ENCODE data around the gene KBTBD2. TPM values are rescaled to one million over a fixed set of nuclear protein-coding genes. Genes with fewer than 3 reads are reported as not detected.
"Not testable (repeated sequence)": the region's sequence is repeated elsewhere in the genome, so short reads cannot be mapped to it uniquely, and the experiment has no call there.

The KBTBD2 gene
- polyA plus RNA-seq, 3 donors: 23.7 to 48.4 (median 33.9) TPM

DNA sequence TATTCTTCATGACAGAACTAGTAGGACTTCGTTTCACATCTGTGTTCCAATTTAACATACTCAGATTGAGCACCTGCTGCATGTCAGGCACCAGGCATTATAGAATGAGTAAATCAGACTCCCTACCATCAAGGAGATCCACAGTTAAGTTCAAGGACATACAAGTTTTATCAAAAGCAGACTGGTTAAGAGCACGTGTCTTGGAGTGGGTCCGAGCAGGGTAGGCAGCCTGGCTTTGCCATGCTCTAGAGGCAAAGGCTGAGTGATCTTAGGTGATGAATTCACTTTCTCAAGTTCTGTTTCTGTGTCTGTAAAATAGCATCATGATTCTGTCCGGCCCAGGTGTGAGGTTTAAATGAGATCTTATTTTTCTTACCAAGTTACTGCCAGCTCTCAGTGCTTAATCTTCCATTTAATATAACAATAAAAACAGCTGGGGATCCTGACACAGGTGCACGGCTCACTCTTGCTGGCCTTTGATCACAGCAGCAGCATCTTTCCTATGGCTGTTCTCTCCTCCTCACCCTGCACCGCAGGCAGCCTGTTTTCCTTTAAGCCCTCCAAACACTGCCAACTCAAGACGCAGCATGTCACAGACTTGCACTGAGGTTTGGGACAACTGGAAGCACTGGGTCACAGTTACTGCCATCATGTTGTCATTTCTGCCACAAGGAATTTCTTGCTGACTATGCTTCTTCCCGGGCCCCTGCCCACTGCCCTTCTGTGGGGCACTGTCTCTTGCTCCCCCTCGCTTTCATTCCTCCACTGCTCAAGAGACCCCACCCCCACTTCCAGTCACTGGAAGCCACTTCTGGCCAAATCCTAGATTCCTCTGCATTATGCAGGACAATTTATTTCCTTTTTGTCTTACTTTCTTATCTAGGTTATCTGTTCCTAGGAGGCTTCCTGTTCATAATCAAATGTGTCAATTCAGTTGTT lies 35.5 kb downstream of the KBTBD2 start:
- H3K4me2 ChIP-seq (replicated peaks; ENCODE audit: extremely low read depth, low read length, poor library complexity, severe bottlenecking); H3K79me2 ChIP-seq (ENCODE audit: insufficient read depth, low read length); H3K27me3 Mint-ChIP-seq (ENCODE audit: low read depth in 3 of 3); H3K27me3 ChIP-seq (ENCODE audit: control insufficient read depth in 2 of 2, insufficient read depth in 2 of 2, low read length in 2 of 2); H4K20me1 ChIP-seq (ENCODE audit: insufficient read depth, low read length); H3K4me1 Mint-ChIP-seq; H3K9me3 ChIP-seq (replicated peaks in 1 of 2; ENCODE audit: control insufficient read depth in 1 of 2, insufficient read depth in 1 of 2, low read length in 2 of 2); H3K4me1 ChIP-seq (ENCODE audit: control insufficient read depth in 1 of 2, insufficient read depth in 2 of 2, low read length in 2 of 2); H3K36me3 Mint-ChIP-seq; H2AFZ ChIP-seq (ENCODE audit: insufficient read depth, low read depth, low read length, poor library complexity, severe bottlenecking); H3K36me3 ChIP-seq (replicated peaks in 1 of 2; ENCODE audit: control insufficient read depth in 1 of 2, insufficient read depth in 2 of 2, low read length in 2 of 2); H3K4me3 ChIP-seq (replicated peaks in 1 of 3; ENCODE audit: low read depth in 2 of 3, low read length in 3 of 3); H3K27ac ChIP-seq (ENCODE audit: low read depth in 1 of 2, low read length in 2 of 2); H3K4me3 Mint-ChIP-seq; H3K9me3 Mint-ChIP-seq; H3K9ac ChIP-seq (ENCODE audit: insufficient read depth, low read length, poor library complexity, severe bottlenecking); DNase-seq: not testable (repeated sequence)
- intact Hi-C loops (cut with micrococcal nuclease): loop anchor here in 1 of 2 donors (10.0 kb wide), 1 partner anchor 79 kb away; no protein-coding TSS in a partner anchor
- WGBS (ENCODE audit: insufficient coverage): no CpG with 5 or more reads among the region's 9 CpGs
- H3K27ac Mint-ChIP-seq: peak overlapping the region in 1 of 7 donors; percentile 37

- H2AFZ ChIP-seq (ENCODE audit: insufficient read depth, low read depth, low read length, poor library complexity, severe bottlenecking); DNase-seq; H3K4me1 ChIP-seq (ENCODE audit: control insufficient read depth in 1 of 2, insufficient read depth in 2 of 2, low read length in 2 of 2); H3K27ac Mint-ChIP-seq; H3K9ac ChIP-seq (ENCODE audit: insufficient read depth, low read length, poor library complexity, severe bottlenecking); H3K9me3 ChIP-seq (replicated peaks in 1 of 2; ENCODE audit: control insufficient read depth in 1 of 2, insufficient read depth in 1 of 2, low read length in 2 of 2); H3K36me3 ChIP-seq (replicated peaks in 1 of 2; ENCODE audit: control insufficient read depth in 1 of 2, insufficient read depth in 2 of 2, low read length in 2 of 2); H4K20me1 ChIP-seq (ENCODE audit: insufficient read depth, low read length); H3K4me1 Mint-ChIP-seq; H3K79me2 ChIP-seq (ENCODE audit: insufficient read depth, low read length); H3K36me3 Mint-ChIP-seq; H3K27ac ChIP-seq (ENCODE audit: low read depth in 1 of 2, low read length in 2 of 2); H3K27me3 ChIP-seq (ENCODE audit: control insufficient read depth in 2 of 2, insufficient read depth in 2 of 2, low read length in 2 of 2); H3K27me3 Mint-ChIP-seq (ENCODE audit: low read depth in 3 of 3); H3K4me3 Mint-ChIP-seq; H3K9me3 Mint-ChIP-seq; H3K4me3 ChIP-seq (replicated peaks in 1 of 3; ENCODE audit: low read depth in 2 of 3, low read length in 3 of 3); H3K4me2 ChIP-seq (replicated peaks; ENCODE audit: extremely low read depth, low read length, poor library complexity, severe bottlenecking): not testable (repeated sequence)
- no CpG with 5 or more reads among the region's 3 CpGs for WGBS (ENCODE audit: insufficient coverage)
- intact Hi-C loops (cut with micrococcal nuclease): loop anchor here in 1 of 2 donors (10.0 kb wide), 1 partner anchor 84 kb away; no protein-coding TSS in a partner anchor
These were observed 40.9 kb downstream of the KBTBD2 start for GRCh38 chr7:32850654-32851053.

- not testable (repeated sequence) for H3K4me1 Mint-ChIP-seq; H3K27me3 Mint-ChIP-seq (ENCODE audit: low read depth in 3 of 3); H3K4me1 ChIP-seq (ENCODE audit: control insufficient read depth in 1 of 2, insufficient read depth in 2 of 2, low read length in 2 of 2); H3K9me3 Mint-ChIP-seq; H3K79me2 ChIP-seq (ENCODE audit: insufficient read depth, low read length); H3K36me3 Mint-ChIP-seq; H3K4me2 ChIP-seq (replicated peaks; ENCODE audit: extremely low read depth, low read length, poor library complexity, severe bottlenecking); H4K20me1 ChIP-seq (ENCODE audit: insufficient read depth, low read length); H3K4me3 Mint-ChIP-seq; H3K4me3 ChIP-seq (replicated peaks in 1 of 3; ENCODE audit: low read depth in 2 of 3, low read length in 3 of 3); DNase-seq; H3K27me3 ChIP-seq (ENCODE audit: control insufficient read depth in 2 of 2, insufficient read depth in 2 of 2, low read length in 2 of 2); H3K36me3 ChIP-seq (replicated peaks in 1 of 2; ENCODE audit: control insufficient read depth in 1 of 2, insufficient read depth in 2 of 2, low read length in 2 of 2); H3K27ac ChIP-seq (ENCODE audit: low read depth in 1 of 2, low read length in 2 of 2); H3K9me3 ChIP-seq (replicated peaks in 1 of 2; ENCODE audit: control insufficient read depth in 1 of 2, insufficient read depth in 1 of 2, low read length in 2 of 2); H3K9ac ChIP-seq (ENCODE audit: insufficient read depth, low read length, poor library complexity, severe bottlenecking); H3K27ac Mint-ChIP-seq; H2AFZ ChIP-seq (ENCODE audit: insufficient read depth, low read depth, low read length, poor library complexity, severe bottlenecking)
- intact Hi-C loops (cut with micrococcal nuclease): loop anchor here in 1 of 2 donors (5.0 kb wide), 1 partner anchor 94 kb away; no protein-coding TSS in a partner anchor
- WGBS (ENCODE audit: insufficient coverage): 72% methylated on average over 2 of the region's 2 CpGs
These were observed 42.9 kb downstream of the KBTBD2 start for GRCh38 chr7:32848655-32849054.
